Astrocyte (in vitro differentiated cells and primary cell): ENCODE results near the gene CNTRL. TPM values are rescaled to one million over a fixed set of nuclear protein-coding genes. Genes with fewer than 3 reads are reported as not detected.

ENCODE experiments used
- DNase-seq: peaks from one replicate; pipeline ENCODE4 v3.0.0-alpha.2; 2010; ENCODE audit warnings: low read depth
- FAIRE-seq: peaks from 2 replicates; lab custom pipeline; 2011; peaks lifted over from hg19 to GRCh38; lab: Jason Lieb, UNC
- H2AFZ ChIP-seq: 2 replicates; pipeline ENCODE4 v1.6.0; 2012; ENCODE audit warnings: low read depth, low read length, inconsistent platforms
- H3K27ac ChIP-seq: 2 replicates; pipeline ENCODE4 v1.5.1; 2011; ENCODE audit warnings: low read depth, low read length, inconsistent platforms
- H3K27me3 ChIP-seq: 2 replicates; pipeline ENCODE4 v1.6.0; 2011; ENCODE audit warnings: low read length, inconsistent platforms; ENCODE audit not compliant: insufficient read depth
- H3K36me3 ChIP-seq: 2 replicates; pipeline ENCODE4 v1.5.1; 2011; ENCODE audit warnings: low read length, inconsistent platforms; ENCODE audit not compliant: insufficient read depth
- H3K4me1 ChIP-seq: 2 replicates; pipeline ENCODE4 v1.5.1; 2011; ENCODE audit warnings: low read length, inconsistent platforms; ENCODE audit not compliant: insufficient read depth
- H3K4me2 ChIP-seq: 2 replicates; pipeline ENCODE4 v1.6.0; 2012; ENCODE audit warnings: low read length, inconsistent platforms
- H3K4me3 ChIP-seq: 2 replicates; pipeline ENCODE4 v1.5.1; 2011; ENCODE audit warnings: low read depth, mild to moderate bottlenecking, low read length, inconsistent platforms; ENCODE audit not compliant: insufficient read depth
- H3K79me2 ChIP-seq: 2 replicates; pipeline ENCODE4 v1.6.0; 2012; ENCODE audit warnings: mild to moderate bottlenecking, low read length, inconsistent platforms; ENCODE audit not compliant: insufficient read depth
- H3K9ac ChIP-seq: 2 replicates; pipeline ENCODE4 v1.6.0; 2012; ENCODE audit warnings: mild to moderate bottlenecking, low read length, inconsistent platforms
- H3K9me3 ChIP-seq: 2 replicates; pipeline ENCODE4 v1.5.1; 2012; ENCODE audit warnings: low read depth, mild to moderate bottlenecking, low read length, inconsistent platforms; ENCODE audit not compliant: insufficient read depth
- H4K20me1 ChIP-seq: 2 replicates; pipeline ENCODE4 v1.6.0; 2012; ENCODE audit warnings: low read length, inconsistent platforms; ENCODE audit not compliant: insufficient read depth
- H3K27ac Mint-ChIP-seq: one replicate; pipeline ENCODE4 v1.8.0; 2021; ENCODE audit warnings: mild to moderate bottlenecking, mixed read lengths; ENCODE audit not compliant: unreplicated experiment
- H3K27me3 Mint-ChIP-seq: one replicate; pipeline ENCODE4 v1.8.0; 2021; ENCODE audit warnings: low read depth, mixed read lengths; ENCODE audit not compliant: unreplicated experiment
- H3K36me3 Mint-ChIP-seq: one replicate; pipeline ENCODE4 v1.8.0; 2021; ENCODE audit warnings: low read depth, mixed read lengths; ENCODE audit not compliant: unreplicated experiment
- H3K4me1 Mint-ChIP-seq: one replicate; pipeline ENCODE4 v1.8.0; 2021; ENCODE audit warnings: low read depth, mixed read lengths; ENCODE audit not compliant: unreplicated experiment
- H3K4me3 Mint-ChIP-seq: one replicate; pipeline ENCODE4 v1.8.0; 2021; ENCODE audit warnings: mild to moderate bottlenecking, moderate library complexity, mixed read lengths; ENCODE audit not compliant: unreplicated experiment
- H3K9me3 Mint-ChIP-seq: one replicate; pipeline ENCODE4 v1.8.0; 2021; ENCODE audit warnings: mild to moderate bottlenecking, mixed read lengths; ENCODE audit not compliant: unreplicated experiment
- EZH2 ChIP-seq: IDR thresholded peaks from 2 replicates; pipeline ENCODE4 v1.6.1; 2012; ENCODE audit warnings: mild to moderate bottlenecking, low read length, inconsistent platforms; ENCODE audit not compliant: insufficient read depth
- total RNA-seq: library from RNA; stranded (reverse); gene quantifications from 2 replicates; pipeline ENCODE4 v1.2.1, GENCODE V29; 2021
- TF ChIP-seq, protein P1 (sequence below): IDR thresholded peaks from 2 replicates; pipeline ENCODE4 v1.5.1; 2011; ENCODE audit warnings: low read depth, mild to moderate bottlenecking, inconsistent platforms, low read length, moderate library complexity; ENCODE audit not compliant: insufficient read depth

Gene CNTRL
- total RNA-seq, 1 donor from 2014 or later: 4.4 TPM

DNA sequence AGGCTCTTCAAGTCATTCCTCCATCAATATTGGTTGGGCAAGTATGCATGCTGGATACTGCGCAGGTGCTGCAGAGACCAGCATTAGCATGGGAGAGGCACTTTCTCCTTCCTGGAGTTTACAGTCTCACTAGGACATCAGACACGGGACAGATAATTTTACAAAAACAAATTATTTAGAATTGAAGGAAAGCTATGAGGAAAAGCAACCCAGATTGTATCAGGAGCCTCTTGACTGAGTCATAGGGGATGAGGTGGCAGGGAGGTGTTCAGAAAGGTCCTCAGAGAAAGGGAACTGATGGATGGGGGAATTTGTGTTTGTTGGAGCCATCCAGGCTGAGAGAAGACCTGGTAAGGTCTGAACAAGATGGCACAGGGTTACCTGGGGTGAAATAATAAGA lies 151.4 kb downstream of the CNTRL start:
- Mint-ChIP-seq H3K9me3 (no peaks in the 10 kb centered on the region), H3K4me3 (no peak overlapping the region)
- FAIRE-seq: no peak

More for the DNA sequence above, 151.4 kb downstream of the CNTRL start:
- Mint-ChIP-seq H3K36me3 (no peaks in the 10 kb centered on the region), H3K27ac (peak overlapping the region; percentile 58), H3K4me1 (peaks cover 5% of the 10 kb centered on the region), H3K27me3 (peaks cover under 1% of the 10 kb centered on the region)
- peaks cover 6% of the 10 kb centered on the region for H3K4me1 ChIP-seq
- no peak overlapping the region for H2AFZ ChIP-seq
- H3K9me3 ChIP-seq: no peaks in the 10 kb centered on the region
- DNase-seq: peak; percentile 18
- no peaks in the 10 kb centered on the region for H3K79me2 ChIP-seq
- H3K27ac ChIP-seq: no peak overlapping the region
- TF ChIP-seq, protein P1, sequence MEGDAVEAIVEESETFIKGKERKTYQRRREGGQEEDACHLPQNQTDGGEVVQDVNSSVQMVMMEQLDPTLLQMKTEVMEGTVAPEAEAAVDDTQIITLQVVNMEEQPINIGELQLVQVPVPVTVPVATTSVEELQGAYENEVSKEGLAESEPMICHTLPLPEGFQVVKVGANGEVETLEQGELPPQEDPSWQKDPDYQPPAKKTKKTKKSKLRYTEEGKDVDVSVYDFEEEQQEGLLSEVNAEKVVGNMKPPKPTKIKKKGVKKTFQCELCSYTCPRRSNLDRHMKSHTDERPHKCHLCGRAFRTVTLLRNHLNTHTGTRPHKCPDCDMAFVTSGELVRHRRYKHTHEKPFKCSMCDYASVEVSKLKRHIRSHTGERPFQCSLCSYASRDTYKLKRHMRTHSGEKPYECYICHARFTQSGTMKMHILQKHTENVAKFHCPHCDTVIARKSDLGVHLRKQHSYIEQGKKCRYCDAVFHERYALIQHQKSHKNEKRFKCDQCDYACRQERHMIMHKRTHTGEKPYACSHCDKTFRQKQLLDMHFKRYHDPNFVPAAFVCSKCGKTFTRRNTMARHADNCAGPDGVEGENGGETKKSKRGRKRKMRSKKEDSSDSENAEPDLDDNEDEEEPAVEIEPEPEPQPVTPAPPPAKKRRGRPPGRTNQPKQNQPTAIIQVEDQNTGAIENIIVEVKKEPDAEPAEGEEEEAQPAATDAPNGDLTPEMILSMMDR: no peak
- TF ChIP-seq EZH2: no peak
- H3K27me3 ChIP-seq: no peaks in the 10 kb centered on the region
- H3K9ac ChIP-seq: no peak overlapping the region
- H3K36me3 ChIP-seq: no peaks in the 10 kb centered on the region
- H4K20me1 ChIP-seq: no peaks in the 10 kb centered on the region
- H3K4me3 ChIP-seq: no peak overlapping the region
- no peak overlapping the region for H3K4me2 ChIP-seq

Other genes with a start within 250 kb of the CNTRL start
- 66.2 and 78.1 TPM in 2 replicates for gene PSMD5, start 232.0 kb upstream of the CNTRL start, total RNA-seq
- gene PHF19, start 197.8 kb upstream of the CNTRL start, total RNA-seq: 18.0 and 19.5 TPM in 2 replicates
- 4.2 and 4.7 TPM in 2 replicates for gene TRAF1, start 148.2 kb upstream of the CNTRL start, total RNA-seq
- gene C5, start 24.7 kb upstream of the CNTRL start, total RNA-seq: 0.41 and 1.1 TPM in 2 replicates
- gene RAB14, start 126.9 kb downstream of the CNTRL start, total RNA-seq: 72.1 and 77.0 TPM in 2 replicates
- 260 and 357 TPM in 2 replicates for gene GSN, start 193.2 kb downstream of the CNTRL start, total RNA-seq